Measurements from ENCODE around the gene LUZP2. TPM values are rescaled to one million over a fixed set of nuclear protein-coding genes. Genes with fewer than 3 reads are reported as not detected.

Gene LUZP2
- total and polyA plus RNA-seq, 4 donors, result 0.05 TPM; not detected in 3

- Histone ChIP-seq H3K4me1 (ENCODE audit: control insufficient read depth in 4 of 4, insufficient read depth in 4 of 4, low read length in 3 of 4) (no peaks in the 10 kb centered on the region), H3K9ac (ENCODE audit: low read depth in 1 of 2, low read length in 2 of 2) (no peak overlapping the region), H3K9me3 (ENCODE audit: control insufficient read depth in 4 of 4, low read length in 3 of 4) (no peaks in the 10 kb centered on the region), H3K27ac (ENCODE audit: low read depth in 1 of 2, low read length in 2 of 2) (no peak overlapping the region), H3K4me3 (ENCODE audit: low read depth in 1 of 3, low read length in 3 of 3) (no peak overlapping the region), H3K27me3 (ENCODE audit: control insufficient read depth in 4 of 4, insufficient read depth in 4 of 4, low read length in 3 of 4) (no peaks in the 10 kb centered on the region), H3K36me3 (ENCODE audit: control insufficient read depth in 4 of 4, insufficient read depth in 3 of 4, low read depth in 1 of 4, low read length in 3 of 4) (no peaks in the 10 kb centered on the region)
- WGBS, result 81% methylated on average over 6 of the region's 6 CpGs
- DNase-seq (ENCODE audit: low spot score), result no peak
- TF ChIP-seq CTCF (IDR thresholded peaks at IDR 0.05; ENCODE audit: low read depth, low read length, missing input control), result no peak
- TF ChIP-seq HNF4G (IDR thresholded peaks at IDR 0.05), result no peak
- TF ChIP-seq JUND (IDR thresholded peaks at IDR 0.05), result no peak
- no peak for TF ChIP-seq NR2F2 (IDR thresholded peaks at IDR 0.05)
- TF ChIP-seq FOXA1 (IDR thresholded peaks at IDR 0.05), result no peak
- TF ChIP-seq MAX (IDR thresholded peaks at IDR 0.05), result no peak
- TF ChIP-seq REST (IDR thresholded peaks at IDR 0.05), result no peak
- no peak for TF ChIP-seq EGR1 (IDR thresholded peaks at IDR 0.05; ENCODE audit: low read depth in 2 of 2)
- TF ChIP-seq FOXA2 (IDR thresholded peaks at IDR 0.05), result no peak
- no peak for TF ChIP-seq RAD21 (IDR thresholded peaks at IDR 0.05)
Observed at GRCh38 chr11:24637520-24637919, 140.7 kb downstream of the LUZP2 start.

- Histone ChIP-seq H3K9me3 (ENCODE audit: control insufficient read depth in 4 of 4, low read length in 3 of 4) (no peaks in the 10 kb centered on the region), H3K27me3 (ENCODE audit: control insufficient read depth in 4 of 4, insufficient read depth in 4 of 4, low read length in 3 of 4) (no peaks in the 10 kb centered on the region), H3K36me3 (ENCODE audit: control insufficient read depth in 4 of 4, insufficient read depth in 3 of 4, low read depth in 1 of 4, low read length in 3 of 4) (no peaks in the 10 kb centered on the region), H3K27ac (ENCODE audit: low read depth in 1 of 2, low read length in 2 of 2) (no peak overlapping the region), H3K4me3 (ENCODE audit: low read depth in 1 of 3, low read length in 3 of 3) (no peak overlapping the region), H3K9ac (ENCODE audit: low read depth in 1 of 2, low read length in 2 of 2) (no peak overlapping the region), H3K4me1 (ENCODE audit: control insufficient read depth in 4 of 4, insufficient read depth in 4 of 4, low read length in 3 of 4) (no peaks in the 10 kb centered on the region)
- DNase-seq (ENCODE audit: low spot score), result no peak
- no peak for TF ChIP-seq NR2F2 (IDR thresholded peaks at IDR 0.05)
- TF ChIP-seq RXRA (IDR thresholded peaks at IDR 0.05), result no peak
- no peak for TF ChIP-seq ZBTB33 (IDR thresholded peaks at IDR 0.05)
- no peak for TF ChIP-seq SP1 (IDR thresholded peaks at IDR 0.05)
- TF ChIP-seq EGR1 (IDR thresholded peaks at IDR 0.05; ENCODE audit: low read depth in 2 of 2), result no peak
- no peak for TF ChIP-seq MAX (IDR thresholded peaks at IDR 0.05)
- no peak for TF ChIP-seq CTCF (IDR thresholded peaks at IDR 0.05; ENCODE audit: low read depth, low read length, missing input control)
- no peak for TF ChIP-seq JUND (IDR thresholded peaks at IDR 0.05)
- no peak for TF ChIP-seq YY1 (IDR thresholded peaks at IDR 0.05)
- no peak for TF ChIP-seq REST (IDR thresholded peaks at IDR 0.05)
- TF ChIP-seq RAD21 (IDR thresholded peaks at IDR 0.05), result no peak
- no peak for TF ChIP-seq ATF3 (IDR thresholded peaks at IDR 0.05)
- no peak for TF ChIP-seq GABPA (IDR thresholded peaks at IDR 0.05 in 1 of 2, conservative IDR thresholded peaks at IDR 0.05 in 1 of 2)
- TF ChIP-seq FOXA2 (IDR thresholded peaks at IDR 0.05), result no peak
- TF ChIP-seq TAF1 (conservative IDR thresholded peaks at IDR 0.05), result no peak
- no peak for TF ChIP-seq FOXA1 (IDR thresholded peaks at IDR 0.05)
- no peak for TF ChIP-seq HNF4A (conservative IDR thresholded peaks at IDR 0.05)
- TF ChIP-seq HNF4G (IDR thresholded peaks at IDR 0.05), result no peak
Observed at GRCh38 chr11:24642648-24643047, 145.8 kb downstream of the LUZP2 start.

All from liver (tissue), 9 donors.